GM21360 (cell line): ENCODE data around the gene FCHSD2.
"Not testable (repeated sequence)": the region's sequence is repeated elsewhere in the genome, so short reads cannot be mapped to it uniquely, and the experiment has no call there.

Experiments used
- ATAC-seq: cut with Tn5 transposase; IDR thresholded peaks from one replicate; pipeline ENCODE4 v1.9.1; 2021; ENCODE audit warnings: mild to moderate bottlenecking, moderate library complexity; ENCODE audit not compliant: unreplicated experiment

Gene FCHSD2

DNA sequence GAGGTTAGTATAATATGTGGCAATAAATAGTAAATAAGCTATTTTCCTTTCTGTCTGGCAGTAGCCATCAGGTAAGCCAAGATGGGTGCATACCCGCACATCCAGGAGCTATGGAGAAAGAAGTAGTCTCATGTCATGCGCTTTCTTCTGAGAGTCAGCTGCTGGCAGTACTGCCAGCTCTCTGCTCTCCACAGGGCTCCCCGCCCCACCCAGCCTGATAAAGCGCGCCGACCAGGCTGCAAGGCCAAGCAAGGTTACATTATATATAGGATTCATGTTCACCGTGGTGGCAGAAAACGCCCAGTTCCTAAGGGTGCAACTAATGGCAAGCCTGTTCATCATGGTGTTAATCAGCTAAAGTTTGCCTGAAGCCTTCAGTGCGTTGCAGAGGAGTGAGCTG, 201.7 kb downstream of the FCHSD2 start:
- no peak for ATAC-seq

DNA sequence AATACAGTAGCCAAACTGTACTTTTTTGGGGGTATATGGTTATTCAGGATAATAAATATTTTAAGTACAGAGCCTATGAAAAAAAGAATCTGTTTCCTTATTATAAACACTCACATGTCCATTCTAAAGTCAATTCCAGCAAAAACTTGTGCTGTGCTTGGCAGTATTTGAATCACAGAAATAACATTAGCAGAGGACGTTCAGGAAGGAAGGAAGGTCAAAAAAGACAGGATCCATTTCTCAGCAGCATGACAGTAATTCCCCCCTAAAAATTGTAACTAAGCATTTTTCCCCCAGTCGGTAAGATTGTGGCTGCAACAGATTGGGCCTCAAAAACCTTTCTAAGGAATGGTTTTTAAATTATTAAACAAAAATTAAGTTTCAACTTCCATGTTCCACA, 203.1 kb downstream of the FCHSD2 start:
- ATAC-seq: no peak

DNA sequence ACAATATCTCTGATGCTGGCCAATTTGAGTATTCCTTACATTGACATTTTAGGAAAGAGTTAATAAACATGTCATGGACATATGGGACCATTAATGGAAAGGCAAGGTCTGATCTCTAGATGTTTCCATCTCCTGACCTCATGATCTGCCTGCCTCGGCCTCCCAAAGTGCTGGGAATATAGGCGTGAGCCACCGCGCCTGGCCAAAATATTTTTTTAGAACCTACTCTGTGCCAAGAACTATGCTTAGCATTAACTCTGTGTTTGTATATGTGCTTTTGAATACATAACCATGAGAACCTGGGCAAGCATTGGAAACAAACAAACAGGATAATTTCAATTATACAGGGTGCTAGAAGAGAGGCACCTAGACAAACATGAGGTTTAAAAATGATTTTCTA, 204.7 kb downstream of the FCHSD2 start:
- no peak for ATAC-seq

DNA sequence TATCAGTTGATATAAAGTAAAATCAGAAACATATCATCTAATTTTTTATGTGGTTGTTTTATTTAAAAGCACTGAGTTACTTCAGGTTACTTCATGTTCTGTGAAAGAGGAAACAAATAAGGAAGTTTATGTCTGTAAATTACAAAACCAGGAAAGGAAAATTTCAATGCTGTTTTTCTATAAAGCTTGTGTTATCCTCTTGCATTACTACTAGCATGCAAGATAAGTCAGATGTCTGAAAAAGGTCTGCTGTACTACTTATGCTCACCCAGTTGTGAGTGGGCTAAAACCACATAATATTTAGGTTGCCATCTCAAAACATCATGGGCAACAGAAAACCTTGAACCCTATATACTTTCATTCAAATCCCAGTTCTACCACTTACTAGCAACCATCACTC, 206.4 kb downstream of the FCHSD2 start:
- ATAC-seq: no peak

DNA sequence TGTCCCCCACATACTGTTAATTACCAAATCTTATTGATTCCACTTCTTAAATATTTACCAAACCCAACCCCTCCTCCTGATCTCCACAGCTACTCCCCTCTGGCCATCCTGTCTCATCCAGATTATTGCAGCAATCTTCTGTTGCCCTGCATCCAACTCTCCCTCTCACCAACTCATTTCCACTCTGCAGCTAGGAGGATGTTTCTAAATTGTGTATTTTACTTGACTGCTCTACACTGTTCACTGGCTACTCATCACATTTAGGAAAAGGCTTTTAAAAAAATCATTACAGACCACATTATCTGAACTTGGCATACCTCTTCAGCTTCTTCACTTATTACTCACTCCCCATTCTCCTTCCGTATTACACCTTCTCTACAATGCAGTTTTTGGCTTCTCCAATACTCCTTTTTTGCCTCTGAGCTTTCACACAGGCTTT, 210.0 kb downstream of the FCHSD2 start:
- no peak for ATAC-seq

- ATAC-seq: no peak
Observed at GRCh38 chr11:72930008-72930407, 212.1 kb downstream of the FCHSD2 start.

DNA sequence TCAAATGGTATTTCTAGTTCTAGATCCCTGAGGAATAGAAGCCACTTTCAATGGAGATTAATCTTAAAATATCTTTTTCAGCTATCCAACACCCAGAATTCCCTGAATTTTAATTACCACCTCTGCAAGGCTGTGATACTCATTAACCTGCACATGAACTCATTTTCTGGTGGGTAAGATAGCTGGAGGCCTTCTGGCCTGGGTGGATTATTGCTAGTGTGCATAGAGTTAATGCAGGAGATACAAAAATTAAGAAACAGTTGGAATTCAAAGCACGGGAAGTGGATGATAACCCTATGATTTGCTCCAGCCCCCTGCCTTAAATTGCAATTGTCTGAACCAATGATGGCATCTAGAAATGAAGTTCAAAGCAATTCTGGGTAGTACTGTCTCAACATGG, 212.9 kb downstream of the FCHSD2 start:
- ATAC-seq: no peak

DNA sequence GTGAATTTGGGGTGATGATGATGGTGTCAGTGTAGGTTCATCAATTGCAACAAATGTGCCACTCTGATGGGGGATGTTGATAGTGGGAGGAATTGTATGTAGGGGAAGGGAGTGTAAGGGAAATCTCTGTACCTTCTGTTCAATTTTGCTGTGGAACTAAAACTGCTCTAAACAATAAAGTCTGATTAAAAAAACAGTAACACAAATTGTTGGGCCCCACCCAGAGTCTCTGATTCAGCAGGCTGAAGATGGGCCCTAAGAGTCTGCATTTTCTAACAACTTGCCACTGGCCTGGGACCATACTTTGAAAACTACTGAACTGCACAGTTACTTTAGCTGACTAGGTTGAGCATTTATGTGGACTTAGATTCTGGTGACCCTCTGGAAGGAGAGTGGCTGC, 214.7 kb downstream of the FCHSD2 start:
- no peak for ATAC-seq

- no peak for ATAC-seq
Observed at GRCh38 chr11:72926076-72926475, 216.0 kb downstream of the FCHSD2 start.

GRCh38 chr11:72925656-72926055, 216.5 kb downstream of the FCHSD2 start:
- ATAC-seq: no peak

DNA sequence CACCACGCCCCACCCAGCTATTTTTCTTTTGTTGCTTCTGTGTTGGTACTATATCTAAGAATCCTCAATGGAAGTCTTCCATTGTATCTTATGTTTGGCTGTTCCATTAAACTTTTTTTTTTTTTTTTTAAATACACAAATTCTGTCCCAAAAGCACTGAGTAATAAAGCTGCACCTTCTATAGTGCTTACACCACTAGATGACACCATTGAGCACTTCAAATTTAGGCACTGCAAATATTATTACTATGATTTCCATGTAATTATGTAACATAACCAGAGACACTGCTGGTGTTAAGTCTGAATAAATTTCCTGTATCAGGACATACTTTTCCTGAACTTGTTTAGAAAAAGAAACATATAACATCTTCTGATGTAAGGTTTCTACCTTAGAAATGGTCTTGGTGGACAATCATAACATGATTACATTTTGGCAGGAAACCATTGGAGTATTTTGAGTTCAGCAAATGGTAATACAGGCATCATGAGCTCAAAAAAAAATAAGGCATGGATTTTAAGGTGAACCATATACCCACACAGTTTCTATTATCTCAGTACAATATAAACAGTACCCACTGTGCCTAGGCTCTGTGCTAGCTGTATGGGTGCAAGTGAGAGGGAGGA, 217.4 kb downstream of the FCHSD2 start:
- ATAC-seq: no peak

DNA sequence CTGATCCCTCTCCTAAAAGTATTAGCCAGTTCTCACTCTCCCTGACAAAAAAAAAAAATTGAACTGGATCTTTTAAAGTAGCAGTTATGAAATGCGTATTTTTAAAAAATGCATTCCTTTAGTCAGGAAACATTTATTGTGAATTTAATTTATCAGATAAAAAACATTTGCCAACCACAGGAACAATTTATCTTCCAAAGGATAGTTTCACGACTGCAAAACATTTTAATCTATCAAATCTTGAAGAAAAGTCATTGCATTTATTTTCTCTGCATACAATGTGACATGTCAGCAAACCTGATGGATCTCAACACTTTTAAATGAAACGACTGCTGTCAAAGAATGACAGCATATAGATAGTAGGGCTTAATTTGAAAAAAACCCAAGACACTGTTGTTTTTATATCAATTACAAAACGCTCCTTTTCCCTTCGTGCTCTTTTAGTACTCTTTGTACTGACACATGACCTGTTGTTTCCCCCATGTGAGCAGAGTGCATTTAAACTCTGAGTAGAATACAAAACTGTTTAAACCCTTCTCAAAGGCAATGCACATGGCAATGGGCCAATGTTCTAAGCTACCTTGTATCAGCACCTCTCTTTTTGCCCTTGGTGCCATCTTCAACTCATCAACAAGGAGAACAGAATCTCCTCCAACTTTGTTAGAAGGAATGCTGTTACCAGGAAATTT, 220.9 kb downstream of the FCHSD2 start:
- ATAC-seq: no peak

GRCh38 chr11:72920001-72920400, 222.1 kb downstream of the FCHSD2 start:
- no peak for ATAC-seq

DNA sequence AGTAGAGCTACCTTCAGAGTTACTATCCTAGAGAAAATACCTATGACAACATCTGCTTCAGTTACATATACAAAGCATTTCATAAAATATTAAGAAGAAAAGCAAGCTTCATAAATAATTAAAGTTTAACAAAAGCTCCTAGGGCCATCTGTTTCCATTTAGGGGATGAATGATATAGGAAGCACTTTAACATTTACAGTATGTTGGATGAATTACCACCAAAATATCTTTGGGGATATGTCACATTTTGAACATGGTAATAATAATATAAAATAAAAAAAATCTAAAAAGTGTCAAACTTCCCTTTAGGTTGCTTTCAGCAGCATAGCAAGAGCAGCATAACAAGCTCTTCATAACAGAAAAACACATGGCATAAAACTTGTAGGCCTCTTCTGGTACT, 223.3 kb downstream of the FCHSD2 start:
- ATAC-seq: no peak

GRCh38 chr11:72912253-72912652, 229.9 kb downstream of the FCHSD2 start:
- no peak for ATAC-seq

DNA sequence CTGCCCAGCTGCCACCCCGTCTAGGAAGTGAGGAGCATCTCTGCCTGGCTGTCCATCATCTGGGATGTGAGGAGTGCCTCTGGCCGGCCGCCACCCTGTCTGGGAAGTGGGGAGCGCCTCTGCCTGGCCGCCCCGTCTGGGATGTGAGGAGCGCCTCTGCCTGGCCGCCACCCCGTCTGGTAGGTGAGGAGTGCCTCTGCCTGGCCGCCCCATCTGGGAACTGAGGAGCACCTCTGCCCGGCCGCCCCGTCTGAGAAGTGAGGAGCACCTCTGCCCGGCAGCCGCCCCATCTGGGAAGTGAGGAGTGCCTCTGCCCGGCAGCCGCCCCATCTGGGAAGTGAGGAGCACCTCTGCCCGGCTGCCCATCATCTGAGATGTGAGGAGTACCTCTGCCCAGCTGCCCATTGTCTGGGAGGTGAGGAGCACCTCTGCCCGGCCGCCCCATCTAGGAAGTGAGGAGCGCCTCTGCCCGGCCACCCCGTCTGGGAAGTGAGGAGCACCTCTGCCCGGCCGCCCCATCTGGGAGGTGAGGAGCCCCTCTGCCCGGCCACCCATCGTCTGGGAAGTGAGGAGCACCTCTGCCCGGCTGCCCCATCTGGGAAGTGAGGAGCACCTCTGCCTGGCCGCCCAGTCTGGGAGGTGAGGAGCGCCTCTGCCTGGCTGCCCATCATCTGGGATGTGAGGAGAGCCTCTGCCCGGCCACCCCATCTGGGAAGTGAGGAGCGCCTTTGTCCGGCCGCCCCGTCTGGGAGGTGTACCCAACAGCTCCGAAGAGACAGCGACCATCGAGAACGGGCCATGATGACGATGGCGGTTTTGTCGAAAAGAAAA, 232.3 kb downstream of the FCHSD2 start:
- ATAC-seq: not testable (repeated sequence)

- no peak for ATAC-seq
Observed at GRCh38 chr11:72908032-72908676, 234.0 kb downstream of the FCHSD2 start.

GRCh38 chr11:72904016-72904415, 238.1 kb downstream of the FCHSD2 start:
- no peak for ATAC-seq

GRCh38 chr11:72901374-72901773, 240.7 kb downstream of the FCHSD2 start:
- no peak for ATAC-seq

DNA sequence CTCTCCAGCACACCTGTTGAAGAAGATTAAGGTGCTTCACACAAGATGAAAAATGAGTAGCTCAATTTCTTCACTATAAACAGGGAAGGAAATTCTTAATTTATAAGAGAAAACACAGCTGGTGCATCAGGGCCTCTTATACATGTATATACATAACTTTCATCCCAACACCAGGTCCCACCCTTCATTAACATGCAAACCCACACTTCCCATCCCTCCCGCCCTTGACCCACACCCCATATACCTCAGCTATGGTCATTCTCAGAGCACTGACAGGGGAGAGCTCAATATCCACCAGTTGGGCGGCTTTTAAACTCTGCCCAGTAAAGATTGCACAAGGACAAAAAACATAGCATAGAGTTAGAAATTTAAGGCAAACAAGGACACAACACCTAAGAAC, 242.1 kb downstream of the FCHSD2 start:
- no peak for ATAC-seq

GRCh38 chr11:72899238-72899637, 242.9 kb downstream of the FCHSD2 start:
- no peak for ATAC-seq
